Loucy (cell line): ENCODE measurements around the gene RGS7BP.

ENCODE experiments used
- H2AFZ ChIP-seq: fragments of 200-600 bp; sonication (generic); 2 replicates; pipeline ENCODE4 v1.6.0; 2016; ENCODE audit warnings: antibody characterized with exemption, mild to moderate bottlenecking, low read length, moderate library complexity
- H3F3A ChIP-seq: fragments of 200-600 bp; 2 replicates; pipeline ENCODE4 v1.6.0; 2016; ENCODE audit warnings: antibody characterized with exemption, low read depth, mild to moderate bottlenecking
- H3K27me3 ChIP-seq: fragments of 200-600 bp; sonication (generic); 2 replicates; pipeline ENCODE4 v1.6.1; 2014; ENCODE audit warnings: low read length, mild to moderate bottlenecking; ENCODE audit not compliant: insufficient read depth, poor library complexity, severe bottlenecking
- H3K36me3 ChIP-seq: fragments of 200-600 bp; sonication (generic); 2 replicates; pipeline ENCODE4 v1.6.1; 2016; ENCODE audit warnings: low read length; ENCODE audit not compliant: insufficient read depth
- H3K4me1 ChIP-seq: fragments of 200-600 bp; sonication (generic); 2 replicates; pipeline ENCODE4 v1.5.1; 2014; ENCODE audit warnings: low read length, mild to moderate bottlenecking; ENCODE audit not compliant: insufficient read depth, poor library complexity, severe bottlenecking
- H3K4me2 ChIP-seq: fragments of 200-600 bp; sonication (generic); 2 replicates; pipeline ENCODE4 v1.6.0; 2014; ENCODE audit warnings: antibody characterized with exemption, low read length, low read depth, mild to moderate bottlenecking; ENCODE audit not compliant: poor library complexity, severe bottlenecking
- H3K4me3 ChIP-seq: fragments of 200-600 bp; sonication (generic); 2 replicates; pipeline ENCODE4 v1.5.1; 2014; ENCODE audit warnings: low read length, mild to moderate bottlenecking, mixed read lengths; ENCODE audit not compliant: poor library complexity, severe bottlenecking
- H3K79me2 ChIP-seq: fragments of 200-600 bp; sonication (generic); 2 replicates; pipeline ENCODE4 v1.6.1; 2014; ENCODE audit warnings: low read length; ENCODE audit not compliant: insufficient read depth
- H3K9ac ChIP-seq: fragments of 200-600 bp; sonication (generic); 2 replicates; pipeline ENCODE4 v1.6.0; 2014; ENCODE audit warnings: mild to moderate bottlenecking, low read depth, low read length, moderate library complexity; ENCODE audit not compliant: poor library complexity, severe bottlenecking
- H3K9me2 ChIP-seq: fragments of 200-600 bp; sonication (generic); replicated peaks from 2 replicates; pipeline ENCODE4 v1.6.1; 2016; ENCODE audit warnings: low read depth, low read length, mixed read lengths
- H3K9me3 ChIP-seq: fragments of 200-600 bp; sonication (generic); 2 replicates; pipeline ENCODE4 v1.6.1; 2014; ENCODE audit warnings: mild to moderate bottlenecking, antibody characterized with exemption, low read length, low read depth; ENCODE audit not compliant: insufficient read depth
- H4K20me1 ChIP-seq: fragments of 200-600 bp; sonication (generic); 2 replicates; pipeline ENCODE4 v1.6.0; 2014; ENCODE audit warnings: antibody characterized with exemption, low read length, mild to moderate bottlenecking; ENCODE audit not compliant: insufficient read depth, poor library complexity, severe bottlenecking
- EZH2phosphoT487 ChIP-seq: fragments of 200-600 bp; IDR thresholded peaks from 2 replicates; pipeline ENCODE4 v1.6.1; 2018; ENCODE audit warnings: antibody characterized with exemption, mild to moderate bottlenecking, moderate library complexity, borderline replicate concordance
- TF ChIP-seq, protein P1 (sequence below): fragments of 200-600 bp; sonication (generic); conservative IDR thresholded peaks from 2 replicates; pipeline ENCODE4 v1.5.1; 2014; ENCODE audit warnings: mild to moderate bottlenecking, antibody characterized with exemption, low read length

Gene RGS7BP

DNA sequence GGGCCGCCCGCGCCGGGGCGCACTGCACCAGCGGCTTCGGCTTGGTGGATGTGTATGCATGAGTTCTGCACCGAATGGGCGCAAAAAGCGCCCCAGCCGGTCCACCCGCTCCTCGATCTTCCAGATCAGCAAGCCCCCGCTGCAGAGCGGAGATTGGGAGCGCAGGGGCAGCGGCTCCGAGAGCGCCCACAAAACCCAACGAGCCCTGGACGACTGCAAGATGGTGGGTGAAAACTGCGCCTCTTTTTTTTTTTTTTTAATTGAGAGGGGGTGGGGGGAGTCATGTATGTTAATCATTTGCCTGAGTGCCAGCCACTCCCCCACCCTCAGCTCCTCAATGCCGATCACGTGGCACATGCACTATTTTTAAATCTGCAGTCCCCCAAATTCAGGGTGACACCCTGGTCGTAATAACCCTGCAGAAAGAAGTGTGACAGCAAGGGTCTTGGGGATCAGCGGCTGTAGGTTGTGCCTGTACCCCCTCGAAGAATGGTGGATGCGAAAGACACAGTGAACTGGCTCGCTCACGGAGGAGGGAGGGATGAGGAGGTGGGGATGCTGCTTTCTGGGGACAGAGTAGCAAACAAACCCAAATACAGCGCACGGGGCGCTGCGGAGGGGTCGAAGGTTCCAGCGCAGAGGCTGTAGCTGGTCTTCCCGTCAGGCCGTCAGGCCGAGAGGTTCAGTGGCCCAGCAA, 900 bp downstream of the RGS7BP start:
- Histone ChIP-seq H3K9me2 (no peaks in the 10 kb centered on the region), H2AFZ (no peak overlapping the region), H3K4me2 (no peak overlapping the region), H3K27me3 (no peaks in the 10 kb centered on the region), H3K36me3 (no peaks in the 10 kb centered on the region), H3K9ac (no peak overlapping the region), H3K9me3 (peaks cover 3% of the 10 kb centered on the region; the same call in 1 of the 2 replicates), H3K4me1 (no peaks in the 10 kb centered on the region), H4K20me1 (no peaks in the 10 kb centered on the region), H3K79me2 (no peaks in the 10 kb centered on the region), H3F3A (no peaks in the 10 kb centered on the region), H3K4me3 (no peak overlapping the region)
- TF ChIP-seq, protein P1, sequence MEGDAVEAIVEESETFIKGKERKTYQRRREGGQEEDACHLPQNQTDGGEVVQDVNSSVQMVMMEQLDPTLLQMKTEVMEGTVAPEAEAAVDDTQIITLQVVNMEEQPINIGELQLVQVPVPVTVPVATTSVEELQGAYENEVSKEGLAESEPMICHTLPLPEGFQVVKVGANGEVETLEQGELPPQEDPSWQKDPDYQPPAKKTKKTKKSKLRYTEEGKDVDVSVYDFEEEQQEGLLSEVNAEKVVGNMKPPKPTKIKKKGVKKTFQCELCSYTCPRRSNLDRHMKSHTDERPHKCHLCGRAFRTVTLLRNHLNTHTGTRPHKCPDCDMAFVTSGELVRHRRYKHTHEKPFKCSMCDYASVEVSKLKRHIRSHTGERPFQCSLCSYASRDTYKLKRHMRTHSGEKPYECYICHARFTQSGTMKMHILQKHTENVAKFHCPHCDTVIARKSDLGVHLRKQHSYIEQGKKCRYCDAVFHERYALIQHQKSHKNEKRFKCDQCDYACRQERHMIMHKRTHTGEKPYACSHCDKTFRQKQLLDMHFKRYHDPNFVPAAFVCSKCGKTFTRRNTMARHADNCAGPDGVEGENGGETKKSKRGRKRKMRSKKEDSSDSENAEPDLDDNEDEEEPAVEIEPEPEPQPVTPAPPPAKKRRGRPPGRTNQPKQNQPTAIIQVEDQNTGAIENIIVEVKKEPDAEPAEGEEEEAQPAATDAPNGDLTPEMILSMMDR: no peak
- no peak for TF ChIP-seq EZH2phosphoT487

DNA sequence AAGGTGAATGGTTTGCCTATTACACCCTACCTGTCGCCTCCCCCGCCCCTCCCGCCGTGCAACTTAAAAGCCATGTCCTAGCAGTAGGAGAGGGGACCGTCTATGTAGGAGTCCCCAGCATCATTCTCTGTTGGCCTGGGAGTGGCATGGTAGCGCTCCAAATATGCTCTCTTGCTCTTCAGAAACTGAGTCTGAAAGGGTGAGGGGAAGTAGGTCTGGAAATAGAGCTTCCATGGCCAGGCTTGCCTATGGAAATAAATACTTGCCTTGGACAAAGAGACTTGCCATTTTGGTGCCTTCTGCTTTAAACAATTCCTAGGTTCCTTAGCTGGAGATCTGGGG, 1.4 kb downstream of the RGS7BP start:
- Histone ChIP-seq H3K27me3 (no peaks in the 10 kb centered on the region), H3K9ac (no peak overlapping the region), H3K4me1 (no peaks in the 10 kb centered on the region), H3K4me3 (no peak overlapping the region), H3K36me3 (no peaks in the 10 kb centered on the region), H3K9me3 (peaks cover 3% of the 10 kb centered on the region; the same call in 1 of the 2 replicates), H3F3A (no peaks in the 10 kb centered on the region), H4K20me1 (no peaks in the 10 kb centered on the region), H3K9me2 (no peaks in the 10 kb centered on the region), H3K4me2 (no peak overlapping the region), H3K79me2 (no peaks in the 10 kb centered on the region), H2AFZ (no peak overlapping the region)
- TF ChIP-seq, protein P1: no peak
- no peak for TF ChIP-seq EZH2phosphoT487

DNA sequence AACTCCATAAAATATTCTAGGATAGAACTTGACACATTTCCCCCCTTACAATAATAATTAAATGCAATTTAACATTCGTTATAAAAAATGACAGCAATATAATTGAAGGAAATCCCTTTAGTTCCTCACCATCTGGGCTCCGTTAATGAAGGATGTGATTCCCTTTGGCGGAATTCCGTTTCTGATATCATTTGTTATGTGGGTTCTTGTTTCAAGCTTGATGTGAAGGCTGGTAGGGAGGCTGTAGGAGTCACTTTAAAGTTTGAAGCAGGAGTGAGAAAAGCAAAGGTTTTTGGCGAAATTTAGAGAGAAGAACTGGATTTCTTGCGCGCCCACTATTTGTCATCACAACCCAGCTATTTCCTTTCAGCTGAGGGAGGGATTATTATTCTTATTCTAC, 4.0 kb downstream of the RGS7BP start:
- no peak overlapping the region for H2AFZ ChIP-seq
- no peaks in the 10 kb centered on the region for H3K79me2 ChIP-seq
- H3F3A ChIP-seq: no peaks in the 10 kb centered on the region
- H3K4me3 ChIP-seq: no peak overlapping the region
- no peaks in the 10 kb centered on the region for H3K27me3 ChIP-seq
- no peak overlapping the region for H3K4me2 ChIP-seq
- no peaks in the 10 kb centered on the region for H3K36me3 ChIP-seq
- no peak overlapping the region for H3K9ac ChIP-seq
- H3K4me1 ChIP-seq: no peaks in the 10 kb centered on the region
- peaks cover 3% of the 10 kb centered on the region; the same call in 1 of the 2 replicates for H3K9me3 ChIP-seq
- H3K9me2 ChIP-seq: no peaks in the 10 kb centered on the region
- no peaks in the 10 kb centered on the region for H4K20me1 ChIP-seq
- no peak for TF ChIP-seq EZH2phosphoT487
- TF ChIP-seq, protein P1: no peak
